NCI-H2227 (cell line): ENCODE measurements around the gene TNS3.
"Not testable (repeated sequence)": the region's sequence is repeated elsewhere in the genome, so short reads cannot be mapped to it uniquely, and the experiment has no call there.

Source experiments
- DNase-seq: peaks from one replicate; lab custom pipeline; 2025; ENCODE audit not compliant: unreplicated experiment; lab: John Stamatoyannopoulos, UW

Gene TNS3

GRCh38 chr7:47603514-47604255, 21.8 kb upstream of the TNS3 start:
- DNase-seq, result not testable (repeated sequence)

GRCh38 chr7:47602272-47603004, 20.5 kb upstream of the TNS3 start:
- no peak for DNase-seq

GRCh38 chr7:47601881-47602249, 20.0 kb upstream of the TNS3 start:
- DNase-seq, result no peak

GRCh38 chr7:47601119-47601880, 19.4 kb upstream of the TNS3 start:
- no peak for DNase-seq

GRCh38 chr7:47600199-47601118, 18.5 kb upstream of the TNS3 start:
- DNase-seq, result no peak

DNA sequence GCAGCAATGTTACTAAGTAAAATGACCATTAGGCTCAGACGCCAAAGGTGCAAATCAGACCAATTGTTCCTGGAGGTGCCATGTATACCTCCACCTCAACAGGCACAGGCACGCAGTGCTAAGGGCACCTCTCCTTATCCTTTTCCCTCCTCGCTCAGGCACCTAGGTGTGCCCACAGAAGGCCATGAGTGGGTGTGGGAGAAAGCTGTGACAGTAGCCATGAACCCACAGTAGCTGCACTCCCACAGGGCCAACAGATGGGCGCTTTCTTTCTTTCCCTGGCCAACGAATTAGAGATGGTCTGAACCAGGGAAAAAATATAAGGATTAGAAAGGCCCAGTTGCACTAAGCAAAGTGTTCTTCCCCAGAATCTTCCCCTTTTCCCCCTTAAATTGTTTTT, 15.5 kb upstream of the TNS3 start:
- DNase-seq, result no peak

DNA sequence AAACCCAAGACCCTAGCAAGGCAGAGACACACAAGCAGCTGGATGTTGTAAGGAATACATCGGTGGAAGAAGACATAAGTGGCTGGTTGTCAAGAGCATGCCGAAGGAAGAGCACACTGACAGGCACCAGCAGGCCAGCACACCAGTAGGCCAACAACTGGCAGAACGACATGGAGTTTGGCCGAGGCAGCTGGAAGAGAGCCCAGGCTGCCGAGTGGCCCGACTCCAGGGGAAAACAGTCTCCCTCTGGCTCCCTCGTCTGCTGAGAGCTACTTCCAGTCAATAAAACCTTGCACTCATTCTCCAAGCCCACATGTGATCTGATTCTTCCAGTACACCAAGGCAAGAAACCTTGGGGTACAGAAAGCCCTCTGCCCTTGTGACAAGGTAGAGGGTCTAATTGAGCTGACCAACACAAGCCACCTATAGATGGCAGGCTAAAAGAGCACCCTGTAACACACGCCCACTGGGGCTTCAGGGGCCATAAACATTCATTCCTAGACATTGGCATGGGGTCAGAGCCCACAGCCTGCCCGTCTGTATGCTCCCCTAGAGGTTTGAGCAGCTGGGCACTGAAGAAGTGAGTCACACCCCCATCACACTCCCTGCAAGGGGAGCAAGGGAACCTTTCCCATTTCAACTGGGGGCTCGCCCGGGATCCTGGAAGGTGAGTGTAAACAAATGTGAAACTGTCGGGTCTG, 14.7 kb upstream of the TNS3 start:
- DNase-seq, result no peak

DNA sequence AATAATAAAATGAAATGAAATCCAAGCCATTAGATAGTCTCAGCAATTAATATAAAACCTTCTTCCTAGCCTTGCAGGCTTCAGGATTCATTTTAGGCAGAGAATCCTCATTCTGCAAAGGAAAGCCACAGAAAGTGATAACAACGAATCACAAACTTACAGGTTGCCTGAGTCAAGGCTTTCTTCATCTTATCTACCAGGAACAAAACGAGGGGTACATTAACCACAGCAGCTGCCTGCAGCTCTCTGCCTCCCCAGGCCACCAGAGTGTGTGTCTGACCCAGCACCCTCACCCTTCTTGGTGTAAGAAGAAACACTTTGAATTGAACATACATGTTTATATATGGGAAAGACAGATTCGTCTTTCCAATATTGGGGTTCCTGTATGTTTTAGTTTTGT, 12.5 kb upstream of the TNS3 start:
- no peak for DNase-seq

DNA sequence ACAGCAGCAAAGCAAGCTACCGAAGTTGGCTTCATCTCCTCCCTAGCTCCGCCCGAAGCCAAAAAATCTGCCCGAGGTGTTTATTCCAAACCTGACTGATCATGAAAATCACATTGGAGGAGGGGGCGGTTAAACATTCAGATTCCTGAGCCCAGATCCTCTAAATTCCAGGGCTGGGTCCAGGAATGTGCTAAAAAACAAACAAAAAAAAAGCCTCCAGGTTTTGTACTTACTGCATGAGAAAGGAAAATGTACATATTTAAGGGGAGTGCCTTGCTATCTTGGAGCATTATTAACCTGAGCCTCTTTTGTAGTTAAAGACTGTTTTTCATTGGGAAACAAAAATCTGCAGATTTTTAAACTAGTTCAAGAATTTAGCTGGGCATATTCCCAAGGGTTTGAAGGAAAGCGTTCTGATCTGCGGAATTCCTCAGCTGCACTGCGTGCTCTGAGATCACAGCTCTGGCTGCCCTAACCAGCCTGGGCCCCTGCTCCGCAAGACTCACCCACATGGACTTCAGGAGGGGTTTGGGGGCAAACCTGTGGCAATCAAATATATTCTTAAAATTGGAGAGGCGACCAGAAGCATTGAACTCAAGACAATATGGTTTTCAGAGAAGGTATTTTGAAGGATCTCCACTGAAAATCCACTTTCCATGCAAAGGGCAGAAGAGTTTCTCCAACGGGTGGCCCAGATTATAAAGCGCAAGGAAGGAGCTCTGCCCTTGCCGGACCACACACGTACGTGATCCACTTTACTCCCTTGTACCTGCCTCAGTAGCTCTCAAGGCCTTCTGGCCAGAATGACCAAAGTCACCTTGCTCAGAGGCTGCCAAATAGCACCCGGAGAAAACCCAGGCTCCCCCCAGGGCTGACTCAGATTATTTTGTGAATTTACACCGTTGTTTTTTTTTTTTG, 10.0 kb upstream of the TNS3 start:
- no peak for DNase-seq

DNA sequence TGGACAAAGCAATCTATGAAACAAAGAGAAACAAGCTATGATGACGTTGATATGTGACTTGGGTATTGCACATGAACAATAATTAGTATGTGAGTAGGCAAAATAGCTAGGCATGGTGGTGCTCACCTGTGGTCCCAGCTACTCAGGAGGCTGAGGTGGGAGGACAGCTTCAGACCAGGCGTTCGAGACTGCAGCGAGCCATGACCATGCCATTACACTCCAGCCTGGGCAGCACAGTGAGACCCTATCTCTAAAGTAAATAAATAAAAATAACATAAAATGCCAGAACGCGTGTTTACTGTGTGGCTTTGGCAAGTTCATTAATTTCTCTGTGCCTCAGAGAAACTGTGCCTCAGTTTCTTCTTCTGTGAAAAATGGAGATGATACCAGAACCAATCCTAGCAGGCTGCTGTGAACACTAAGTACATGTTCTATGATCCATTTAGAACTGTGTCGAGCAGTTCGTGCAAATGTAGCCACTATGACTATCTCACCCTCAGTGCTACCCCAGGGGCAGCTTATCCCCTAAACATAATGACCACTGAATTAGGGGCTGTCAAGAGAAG, 9.3 kb upstream of the TNS3 start:
- no peak for DNase-seq

DNA sequence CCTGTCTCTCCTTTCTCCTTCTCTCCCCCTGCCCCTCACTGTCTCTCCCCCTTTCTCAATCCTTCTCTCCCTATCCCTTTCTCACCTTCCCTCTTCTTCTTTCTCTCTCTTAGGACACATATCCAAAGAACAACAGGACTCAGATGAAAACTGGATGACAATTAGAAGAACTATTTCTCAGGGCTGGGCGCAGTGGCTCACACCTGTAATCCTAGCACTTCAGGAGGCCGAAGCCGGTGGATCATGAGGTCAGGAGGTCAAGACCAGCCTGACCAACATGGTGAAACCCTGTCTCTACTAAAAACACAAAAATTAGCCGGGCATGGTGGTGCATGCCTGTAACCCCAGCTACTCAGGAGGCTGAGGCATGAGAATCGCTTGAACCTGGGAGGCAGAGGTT, 8.3 kb upstream of the TNS3 start:
- DNase-seq, result not testable (repeated sequence)

DNA sequence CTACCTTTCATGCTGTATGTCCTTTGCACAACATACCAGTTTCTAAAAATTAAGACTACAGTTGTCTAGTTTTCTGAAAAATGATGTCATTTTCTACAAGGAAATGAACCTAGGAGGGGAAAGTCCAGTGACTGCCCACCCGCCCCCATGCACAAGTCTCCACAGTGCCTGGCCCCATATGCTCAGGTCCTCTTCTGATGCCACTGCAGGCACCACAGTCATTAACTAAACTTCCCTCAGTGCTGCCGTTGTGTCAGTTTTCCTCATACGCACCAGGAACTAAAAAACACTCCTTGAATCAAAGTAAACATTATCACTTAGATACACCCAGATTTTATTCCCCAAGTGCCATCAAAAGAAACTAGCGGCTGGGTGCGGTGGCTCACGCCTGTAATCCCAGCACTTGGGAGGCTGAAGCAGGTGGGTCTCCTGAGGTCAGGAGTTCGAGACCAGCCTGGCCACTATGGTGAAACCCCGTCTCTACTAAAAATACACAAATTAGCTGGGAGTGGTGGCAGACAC, 6.9 kb upstream of the TNS3 start:
- DNase-seq, result no peak

- no peak for DNase-seq
Measured at GRCh38 chr7:47587976-47588375, 6.1 kb upstream of the TNS3 start.

GRCh38 chr7:47587351-47587750, 5.4 kb upstream of the TNS3 start:
- DNase-seq, result no peak

DNA sequence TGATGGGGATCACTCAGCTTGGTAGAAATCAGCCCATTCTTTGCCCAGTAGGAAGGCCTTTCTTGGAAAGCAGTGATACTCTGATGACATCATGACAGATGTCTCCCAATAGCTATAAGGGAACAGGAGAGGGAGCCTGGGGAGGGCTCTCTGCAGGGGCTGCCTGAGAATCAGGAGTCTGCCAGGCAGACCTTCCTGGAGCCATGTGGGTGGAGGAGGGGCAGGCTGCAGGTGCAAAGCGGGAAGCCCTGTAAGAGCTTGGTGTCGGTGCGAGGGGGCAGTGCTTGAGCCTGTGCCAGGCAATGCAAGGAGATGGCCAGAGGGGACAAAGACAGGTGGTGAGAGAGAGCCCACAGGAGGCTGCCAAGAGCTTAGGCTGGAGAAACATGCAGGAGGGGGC, 5.0 kb upstream of the TNS3 start:
- DNase-seq, result no peak

DNA sequence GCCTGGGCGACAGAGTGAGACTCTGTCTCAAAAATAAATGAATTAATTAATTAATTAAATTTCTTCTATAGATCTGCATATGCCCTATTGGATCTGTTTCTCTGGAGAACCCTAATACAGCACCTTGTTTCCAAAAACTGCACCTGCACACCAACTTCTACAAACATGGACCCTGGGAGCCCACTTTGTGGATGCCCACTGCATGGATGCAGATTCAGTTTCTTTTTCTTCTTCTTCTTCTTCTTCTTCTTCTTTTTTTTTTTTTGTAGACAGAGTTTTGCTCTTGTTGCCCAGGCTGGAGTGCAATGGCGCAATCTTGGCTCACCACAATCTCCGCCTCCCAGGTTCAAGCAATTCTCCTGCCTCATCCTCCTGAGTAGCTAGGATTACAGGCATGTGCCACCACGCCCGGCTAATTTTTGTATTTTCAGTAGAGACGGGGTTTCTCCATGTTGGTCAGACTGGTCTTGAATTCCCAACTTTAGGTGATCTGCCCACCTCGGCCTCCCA, 4.3 kb upstream of the TNS3 start:
- DNase-seq, result not testable (repeated sequence)

- DNase-seq, result no peak
Measured at GRCh38 chr7:47584536-47584895, 2.6 kb upstream of the TNS3 start.

DNA sequence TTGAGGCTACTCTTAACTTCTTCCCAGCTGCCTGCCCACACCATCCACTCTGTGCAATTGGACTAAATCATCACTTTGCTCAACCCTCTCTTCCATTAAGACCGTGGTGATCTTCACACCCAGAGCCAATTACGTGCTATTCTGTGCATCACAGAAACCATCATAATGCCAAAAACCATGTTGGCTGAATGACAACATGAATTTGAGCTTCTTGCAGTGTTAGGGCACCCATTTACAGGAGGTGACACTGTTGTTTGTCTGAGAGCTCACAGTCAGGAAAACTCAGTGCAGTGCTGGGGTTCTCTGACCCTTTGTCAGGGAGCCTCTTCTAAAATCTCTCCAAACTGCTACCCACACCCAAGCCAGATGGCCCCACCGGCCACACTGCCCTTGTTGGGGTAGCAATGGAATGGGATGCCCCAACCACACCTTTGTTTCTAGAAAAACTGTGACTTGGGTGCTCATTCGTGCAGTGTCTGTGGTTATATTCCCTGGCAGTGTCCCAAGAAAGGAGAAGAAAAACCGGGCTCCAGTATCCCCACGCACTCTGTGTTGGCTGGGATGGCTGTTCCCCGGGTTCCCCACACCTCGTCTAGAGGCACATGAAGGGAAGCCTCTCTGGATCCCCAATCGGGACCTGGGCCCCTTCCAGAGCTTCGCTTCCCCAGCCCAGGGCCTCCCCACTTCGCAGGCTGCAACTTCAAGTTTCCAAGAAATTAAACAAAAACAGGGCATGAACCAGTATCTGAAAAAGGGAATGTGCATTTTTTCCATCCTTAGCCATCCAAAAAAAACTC, 2.0 kb upstream of the TNS3 start:
- no peak for DNase-seq
